ENCODE results near the gene GLDN.

GLDN gene

DNA sequence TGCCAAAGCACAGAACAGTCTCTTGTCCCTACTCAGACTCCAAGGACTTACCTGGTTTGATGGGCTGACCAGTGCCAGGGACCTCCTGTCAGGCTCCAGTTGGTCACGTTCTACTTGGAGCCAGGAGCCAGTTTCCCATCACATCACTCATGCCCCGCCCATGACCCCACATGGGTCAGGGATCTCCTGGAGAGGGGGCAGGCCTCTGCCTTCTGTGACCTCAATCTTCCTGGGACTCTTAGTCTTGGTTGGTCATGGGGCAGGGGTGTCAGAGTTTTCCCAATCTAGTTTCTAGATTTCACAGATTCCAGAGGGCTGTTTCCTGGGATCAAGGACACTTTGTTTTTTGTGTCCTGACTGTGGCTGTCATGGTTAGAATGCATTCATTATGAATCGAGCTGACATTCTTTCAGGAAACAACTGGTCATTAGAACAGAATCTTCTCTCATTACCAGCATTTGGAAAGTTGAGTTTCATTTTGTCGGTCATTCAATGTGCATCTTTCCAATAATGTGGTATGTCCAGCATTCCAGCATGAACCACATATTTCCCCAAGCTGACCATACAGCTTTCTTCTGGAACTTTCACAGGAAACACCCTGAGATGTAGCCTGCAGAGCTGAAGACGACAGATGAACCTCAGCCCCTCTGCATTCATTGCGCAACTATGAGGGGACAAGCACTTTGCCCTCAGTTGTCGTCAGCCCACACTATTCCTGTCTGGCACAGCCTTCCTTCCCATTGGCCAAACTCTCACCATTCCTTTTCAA, 22.9 kb upstream of the GLDN start:
- H3K4me3 ChIP-seq (replicated peaks; ENCODE audit: low read depth, low read length): no peak overlapping the region
- TF ChIP-seq, protein P1, sequence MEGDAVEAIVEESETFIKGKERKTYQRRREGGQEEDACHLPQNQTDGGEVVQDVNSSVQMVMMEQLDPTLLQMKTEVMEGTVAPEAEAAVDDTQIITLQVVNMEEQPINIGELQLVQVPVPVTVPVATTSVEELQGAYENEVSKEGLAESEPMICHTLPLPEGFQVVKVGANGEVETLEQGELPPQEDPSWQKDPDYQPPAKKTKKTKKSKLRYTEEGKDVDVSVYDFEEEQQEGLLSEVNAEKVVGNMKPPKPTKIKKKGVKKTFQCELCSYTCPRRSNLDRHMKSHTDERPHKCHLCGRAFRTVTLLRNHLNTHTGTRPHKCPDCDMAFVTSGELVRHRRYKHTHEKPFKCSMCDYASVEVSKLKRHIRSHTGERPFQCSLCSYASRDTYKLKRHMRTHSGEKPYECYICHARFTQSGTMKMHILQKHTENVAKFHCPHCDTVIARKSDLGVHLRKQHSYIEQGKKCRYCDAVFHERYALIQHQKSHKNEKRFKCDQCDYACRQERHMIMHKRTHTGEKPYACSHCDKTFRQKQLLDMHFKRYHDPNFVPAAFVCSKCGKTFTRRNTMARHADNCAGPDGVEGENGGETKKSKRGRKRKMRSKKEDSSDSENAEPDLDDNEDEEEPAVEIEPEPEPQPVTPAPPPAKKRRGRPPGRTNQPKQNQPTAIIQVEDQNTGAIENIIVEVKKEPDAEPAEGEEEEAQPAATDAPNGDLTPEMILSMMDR (IDR thresholded peaks at IDR 0.05; ENCODE audit: insufficient read depth, low read length, poor library complexity, severe bottlenecking): no peak
- H3K27me3 ChIP-seq (replicated peaks; ENCODE audit: control insufficient read depth, insufficient read depth, low read length): no peaks in the 10 kb centered on the region; the same call in none of the 2 replicates
- H3K36me3 ChIP-seq (ENCODE audit: control insufficient read depth, insufficient read depth, low read length): no peaks in the 10 kb centered on the region
- no peak for DNase-seq (ENCODE audit: extremely low read depth, insufficient read length)

- TF ChIP-seq, protein P1 (IDR thresholded peaks at IDR 0.05; ENCODE audit: insufficient read depth, low read length, poor library complexity, severe bottlenecking): no peak
- H3K36me3 ChIP-seq (ENCODE audit: control insufficient read depth, insufficient read depth, low read length): no peaks in the 10 kb centered on the region
- DNase-seq (ENCODE audit: extremely low read depth, insufficient read length): no peak
- no peaks in the 10 kb centered on the region; the same call in none of the 2 replicates for H3K27me3 ChIP-seq (replicated peaks; ENCODE audit: control insufficient read depth, insufficient read depth, low read length)
- H3K4me3 ChIP-seq (replicated peaks; ENCODE audit: low read depth, low read length): no peak overlapping the region
Observed at GRCh38 chr15:51319539-51319938, 21.9 kb upstream of the GLDN start.

- TF ChIP-seq, protein P1 (IDR thresholded peaks at IDR 0.05; ENCODE audit: insufficient read depth, low read length, poor library complexity, severe bottlenecking): no peak
- DNase-seq (ENCODE audit: extremely low read depth, insufficient read length): no peak
- Histone ChIP-seq H3K36me3 (ENCODE audit: control insufficient read depth, insufficient read depth, low read length) (no peaks in the 10 kb centered on the region), H3K4me3 (replicated peaks; ENCODE audit: low read depth, low read length) (no peak overlapping the region), H3K27me3 (replicated peaks; ENCODE audit: control insufficient read depth, insufficient read depth, low read length) (no peaks in the 10 kb centered on the region; the same call in none of the 2 replicates)
Observed at GRCh38 chr15:51320843-51321242, 20.6 kb upstream of the GLDN start.

DNA sequence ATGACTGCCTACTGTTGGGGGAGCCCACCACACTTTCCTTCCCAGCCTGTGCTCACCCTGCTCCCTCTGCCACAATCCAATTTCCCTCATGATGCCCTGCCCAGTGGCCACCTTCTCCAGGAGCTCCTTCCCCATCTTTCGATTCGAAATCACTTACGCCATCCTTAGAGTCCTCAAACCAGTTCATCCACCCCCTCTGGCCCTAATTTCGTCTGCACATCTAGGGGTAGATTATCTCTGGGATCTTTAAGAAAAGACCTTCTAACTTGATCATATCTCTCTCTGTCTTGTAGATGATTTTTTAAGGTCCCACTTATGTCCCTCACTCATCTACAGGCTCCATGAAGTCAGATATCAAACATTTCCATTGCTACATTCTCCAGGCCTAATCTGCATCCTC, 20.1 kb upstream of the GLDN start:
- no peaks in the 10 kb centered on the region; the same call in none of the 2 replicates for H3K27me3 ChIP-seq (replicated peaks; ENCODE audit: control insufficient read depth, insufficient read depth, low read length)
- H3K36me3 ChIP-seq (ENCODE audit: control insufficient read depth, insufficient read depth, low read length): no peaks in the 10 kb centered on the region
- DNase-seq (ENCODE audit: extremely low read depth, insufficient read length): no peak
- TF ChIP-seq, protein P1 (IDR thresholded peaks at IDR 0.05; ENCODE audit: insufficient read depth, low read length, poor library complexity, severe bottlenecking): no peak
- no peak overlapping the region for H3K4me3 ChIP-seq (replicated peaks; ENCODE audit: low read depth, low read length)

DNA sequence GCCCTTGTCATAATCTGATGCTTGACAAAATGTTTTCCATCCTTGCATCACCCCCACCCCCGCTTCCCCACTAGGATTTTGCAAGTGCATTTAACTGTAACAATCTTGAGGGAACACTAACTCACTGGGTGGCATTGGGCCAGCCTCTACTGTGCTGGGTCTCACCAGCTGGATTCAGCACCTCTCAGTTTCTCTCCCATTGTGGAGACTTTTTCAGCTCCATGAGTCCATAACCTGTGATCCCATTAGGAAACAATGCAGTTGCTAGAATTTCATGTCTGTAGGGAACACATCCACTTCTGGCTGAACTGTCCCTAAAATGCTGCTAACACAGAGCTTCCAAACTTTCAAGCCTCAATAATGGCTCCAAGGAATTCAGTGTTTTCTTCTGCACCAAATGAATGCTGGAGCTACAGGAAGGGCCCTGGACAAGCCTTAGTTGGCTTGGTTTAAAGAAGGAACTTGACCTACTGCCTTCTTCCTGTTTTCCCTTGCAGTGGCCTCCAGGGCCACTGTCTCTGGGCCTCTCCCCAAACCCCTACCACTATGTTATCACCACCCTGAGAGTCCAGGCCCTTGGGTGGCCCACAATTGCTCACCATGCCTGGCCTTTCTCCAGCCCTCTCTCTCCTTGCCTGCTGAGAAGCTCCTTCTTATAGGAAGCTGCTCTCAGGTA, 18.7 kb upstream of the GLDN start:
- no peak for DNase-seq (ENCODE audit: extremely low read depth, insufficient read length)
- TF ChIP-seq, protein P1 (IDR thresholded peaks at IDR 0.05; ENCODE audit: insufficient read depth, low read length, poor library complexity, severe bottlenecking): no peak
- Histone ChIP-seq H3K36me3 (ENCODE audit: control insufficient read depth, insufficient read depth, low read length) (no peaks in the 10 kb centered on the region), H3K27me3 (replicated peaks; ENCODE audit: control insufficient read depth, insufficient read depth, low read length) (no peaks in the 10 kb centered on the region; the same call in none of the 2 replicates), H3K4me3 (replicated peaks; ENCODE audit: low read depth, low read length) (no peak overlapping the region)
